Heart left ventricle (tissue), 16 donors: ENCODE measurements around the gene GNPDA1. TPM values are rescaled to one million over a fixed set of nuclear protein-coding genes. Genes with fewer than 3 reads are reported as not detected.
A peak's percentile ranks its signal among the peaks of the same experiment; 100 is the strongest.

ENCODE experiments used
- ATAC-seq, 4 donors: fragments of 200-7000 bp; cut with Tn5 transposase; one replicate each; pipeline ENCODE4 v1.9.1; 2020 to 2022; ENCODE audit warnings: moderate library complexity in 4 of 4, mild to moderate bottlenecking in 3 of 4, moderate number of reproducible peaks in 1 of 4
- DNase-seq, 5 donors: peaks; one replicate each; pipeline ENCODE4 v3.0.0-alpha.2; 2020
- H3K27ac ChIP-seq, 12 donors: fragments of 200-600 bp; sonication (generic) in 4 of 12; one replicate each; pipeline versions ENCODE4 v1.5.0 to v1.8.0; 2016 to 2022; ENCODE audit warnings: mild to moderate bottlenecking in 2 of 12
- H3K27me3 ChIP-seq, 9 donors: fragments of 200-600 bp; sonication (generic) in 2 of 9; one replicate each; pipeline versions ENCODE4 v1.5.1 to v1.8.0; 2016 to 2022; ENCODE audit warnings: mild to moderate bottlenecking in 3 of 9
- H3K36me3 ChIP-seq, 9 donors: fragments of 200-600 bp; sonication (generic) in 2 of 9; one replicate each; pipeline versions ENCODE4 v1.5.0 to v1.8.0; 2018 to 2022; ENCODE audit warnings: mild to moderate bottlenecking in 2 of 9
- H3K4me1 ChIP-seq, 12 donors: fragments of 200-600 bp; sonication (generic) in 4 of 12; one replicate each; pipeline versions ENCODE4 v1.5.0 to v1.8.0; 2016 to 2022; ENCODE audit warnings: mild to moderate bottlenecking in 3 of 12
- H3K4me3 ChIP-seq, 12 donors: fragments of 200-600 bp; sonication (generic) in 4 of 12; one replicate each; pipeline versions ENCODE4 v1.5.0 to v1.8.0; 2017 to 2022; ENCODE audit warnings: mild to moderate bottlenecking in 9 of 12, moderate library complexity in 4 of 12
- H3K9me3 ChIP-seq, 12 donors: fragments of 200-600 bp; sonication (generic) in 4 of 12; one replicate each; pipeline versions ENCODE4 v1.5.0 to v1.8.0; 2016 to 2022; ENCODE audit warnings: mild to moderate bottlenecking in 1 of 12
- CTCF ChIP-seq, 12 donors: fragments of 200-600 bp; sonication (generic) in 4 of 12; IDR thresholded peaks; one replicate each; pipeline versions ENCODE4 v1.5.0 to v1.8.0; 2018 to 2022; ENCODE audit warnings: antibody characterized with exemption in 12 of 12, mild to moderate bottlenecking in 5 of 12
- POLR2A ChIP-seq, 2 donors: fragments of 450-650 bp; IDR thresholded peaks; one replicate each; pipeline ENCODE4 v1.6.1; 2017; ENCODE audit warnings: antibody characterized with exemption in 2 of 2, mild to moderate bottlenecking in 2 of 2, moderate library complexity in 2 of 2
- WGBS, 4 donors: extraction: QIAGEN DNeasy Blood & Tissue Kit in 2 of 4; methylation state at CpG; one replicate each; pipeline versions ENCODE4 v1.1.5 to v1.1.7; 2013 to 2018; 5-methylcytosine and 5-hydroxymethylcytosine counted together
- intact Hi-C, 10 donors: fragments of 100-400 bp; cut with DNase I; formaldehyde crosslinking; loops; one replicate each; pipeline versions ENCODE4 v1.11.1 to v1.14.2; 2022
- polyA plus RNA-seq, 2 donors: library from polyadenylated mRNA; stranded (reverse); fragments of 200-250 nt; gene quantifications; one replicate each; pipeline ENCODE4 v1.2.3, GENCODE V29; 2013
- total RNA-seq, 9 donors: library from RNA; depleted of rRNA in 2 of 9; stranded (reverse); fragments of >200 nt in 2 of 9; fragmentation: NEBNext Ultra II Directional in 3 of 9; extraction: Animal tissue kit (Norgen Biotek cat#: 25700) in 3 of 9; gene quantifications; one replicate each; pipeline versions ENCODE4 v1.1.0 to v1.2.4, GENCODE V29; 2016 to 2023
- donor health status: ischemic (EF 13 %, LVEDD 7.1; RV severe dilation, severe dysfunction).
- donor health status: healthy with polysubstance abuse.
- donor health status: DM: no; HTN: yes; CAD: no.
- donor health status: DM: no; HTN: no; CAD: no.
- donor health status: ischemic (EF 25% LVEDD 6.9; RV normal size, moderate dysfunction).
- donor health status: ischemic (EF 25% LVEDD 5.7; RV mildly dilated, moderate dysfunction).
- donor health status: healthy.
- donor health status: DM: yes; HTN: yes; CAD: no.
- donor health status: ischemic (EF 35%, LVEDD 5.7; RV mildly dilated, moderate dysfunction).
- donor health status: nonischemic (EF 11% LVEDD 7.7; RV severe dilation, severe dysfunction).
- donor health status: DM: yes; HTN: yes; CAD: no.
- donor health status: PGD.
- donor health status: ischemic (EF 29% LVEDD 5.4; RV normal size, mild dysfunction).
- donor health status: nonischemic (EF 23%, LVEDD 6.1; RV moderate dilation, normal function).

GNPDA1 gene
- total and polyA plus RNA-seq, 11 donors = 13.6 to 43.0 (median 23.8) TPM

DNA sequence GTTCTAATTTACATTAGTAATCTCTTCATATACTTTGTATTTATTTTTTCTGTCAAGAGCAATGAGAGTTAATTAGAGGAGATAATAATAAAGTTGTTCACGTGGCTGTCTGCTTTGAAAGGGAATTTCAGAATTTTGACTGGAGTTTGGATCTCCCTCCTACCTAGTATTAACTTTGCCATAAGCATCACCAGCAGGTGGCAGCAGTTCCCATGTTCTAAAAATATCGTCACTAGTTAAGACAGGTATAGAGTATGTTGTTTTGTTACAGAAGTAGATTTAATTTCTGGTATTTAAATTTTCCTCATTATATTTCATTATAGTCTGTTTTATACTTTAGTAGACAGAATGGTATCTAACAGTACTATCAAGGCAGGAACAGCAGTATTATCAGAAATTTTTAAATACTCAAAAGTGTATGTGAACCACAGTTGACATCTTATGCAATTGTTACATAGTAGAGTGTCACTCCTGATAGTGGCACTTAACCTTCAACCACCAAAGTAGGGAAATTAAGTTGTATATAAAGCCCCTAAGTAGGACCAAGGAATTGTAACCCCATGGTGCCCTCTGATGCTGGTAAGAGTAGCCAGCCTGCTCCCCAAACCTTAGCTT, 20.4 kb downstream of the GNPDA1 start:
- peak in 4 of 5 donors; percentile 54 to 65 (median 65) for DNase-seq
- H3K27ac ChIP-seq = peak overlapping the region in 1 of 12 donors; percentile 11

DNA sequence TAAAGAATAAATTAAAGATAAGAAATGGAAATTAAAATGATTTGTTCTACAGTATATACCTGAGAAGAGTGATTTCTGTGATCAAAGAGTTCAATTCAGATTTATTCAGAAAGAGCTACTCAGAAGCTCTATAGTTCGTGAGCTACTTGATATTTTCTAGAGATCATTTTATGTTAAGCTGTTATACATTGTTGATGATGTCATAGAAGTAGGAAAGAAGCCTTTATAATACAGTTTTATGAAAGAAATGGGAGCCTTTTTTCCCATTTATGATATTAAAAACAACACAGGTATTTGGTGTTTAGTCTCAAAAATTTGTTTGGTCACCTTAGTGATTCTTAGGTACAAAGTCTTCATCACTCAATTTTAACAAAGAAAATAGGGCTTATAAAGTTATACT, 23.1 kb downstream of the GNPDA1 start:
- Histone ChIP-seq H3K27ac (no peak overlapping the region), H3K27me3 (no peaks in the 10 kb centered on the region), H3K4me1 (peaks cover 0 to 13% (median 6%) of the 10 kb centered on the region in 12 donors), H3K9me3 (no peaks in the 10 kb centered on the region), H3K36me3 (peaks cover 0 to 96% (median 92%) of the 10 kb centered on the region in 9 donors), H3K4me3 (no peak overlapping the region)
- DNase-seq = no peak
- ATAC-seq = no peak
- TF ChIP-seq CTCF (IDR thresholded peaks at IDR 0.05) = no peak
- no peak for TF ChIP-seq POLR2A (IDR thresholded peaks at IDR 0.05)
- intact Hi-C loops = loop anchor here (2.0 to 10.0 kb wide), 7 partner anchors 153 to 715 kb away; no protein-coding TSS in a partner anchor
- 0 to 51% (median 0%) methylated on average over 1 of the region's 1 CpG for WGBS, 4 donors

More for the DNA sequence above, 20.4 kb downstream of the GNPDA1 start:
- Histone ChIP-seq H3K4me1 (peaks cover 0 to 16% (median 6%) of the 10 kb centered on the region in 12 donors), H3K4me3 (no peak overlapping the region), H3K9me3 (no peaks in the 10 kb centered on the region), H3K36me3 (peaks cover 0 to 94% (median 78%) of the 10 kb centered on the region in 9 donors), H3K27me3 (no peaks in the 10 kb centered on the region)
- peak; percentile 59 to 78 (median 72) for ATAC-seq
- no peak for TF ChIP-seq POLR2A (IDR thresholded peaks at IDR 0.05)
- TF ChIP-seq CTCF (IDR thresholded peaks at IDR 0.05) = peak; percentile 71 to 91 (median 80)
- WGBS, 4 donors = 9 to 11% (median 11%) methylated on average over 2 of the region's 2 CpGs
- intact Hi-C loops = loop anchor here (1.0 to 10.0 kb wide), 7 partner anchors 150 to 712 kb away; no protein-coding TSS in a partner anchor

DNA sequence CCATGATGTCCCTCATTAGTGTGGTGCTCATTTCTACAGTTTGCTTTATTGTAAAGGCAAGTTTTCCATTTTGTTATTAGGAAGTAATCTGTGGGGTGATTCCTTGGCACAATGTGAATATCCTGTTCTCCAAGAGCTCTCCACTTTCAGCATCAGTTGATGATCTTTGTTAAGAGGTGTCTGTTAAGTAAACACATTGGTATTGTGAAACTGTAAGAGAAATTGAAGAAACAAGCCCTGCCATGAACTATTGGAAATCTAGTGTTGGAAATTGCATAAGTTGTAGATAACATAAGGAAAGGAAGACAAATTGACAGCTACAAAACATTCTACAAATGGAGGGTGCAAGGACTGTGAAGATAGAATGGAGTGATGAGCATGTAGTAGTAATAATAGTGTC, 26.8 kb downstream of the GNPDA1 start:
- Histone ChIP-seq H3K27ac (no peak overlapping the region), H3K9me3 (no peaks in the 10 kb centered on the region), H3K36me3 (peaks cover 0 to 100% (median 97%) of the 10 kb centered on the region in 9 donors), H3K4me3 (no peak overlapping the region), H3K27me3 (no peaks in the 10 kb centered on the region), H3K4me1 (no peaks in the 10 kb centered on the region)
- DNase-seq = no peak
- no peak for TF ChIP-seq CTCF (IDR thresholded peaks at IDR 0.05)
- TF ChIP-seq POLR2A (IDR thresholded peaks at IDR 0.05) = no peak
- ATAC-seq = no peak
- intact Hi-C loops = loop anchor here in 1 of 10 donors (10.0 kb wide), 1 partner anchor 559 kb away; no protein-coding TSS in a partner anchor

DNA sequence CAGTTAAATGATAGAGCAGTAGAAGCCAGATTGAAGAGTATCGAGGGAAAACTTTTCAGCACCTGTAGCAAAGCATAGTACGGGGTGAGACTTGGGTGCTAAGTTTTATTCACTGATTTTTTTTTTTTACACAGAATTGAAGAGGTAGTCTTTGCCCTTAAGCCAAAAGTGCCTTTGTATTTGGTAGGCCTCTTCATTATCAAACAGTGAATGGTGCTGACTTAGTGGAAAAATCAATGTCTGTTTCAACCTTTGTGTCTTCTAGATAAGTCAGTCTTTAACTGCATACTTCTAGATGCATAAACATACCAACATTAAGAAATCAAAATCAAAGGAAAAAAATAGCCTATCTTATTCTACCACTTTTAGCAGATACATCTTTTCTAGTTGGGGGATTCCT, 30.2 kb downstream of the GNPDA1 start:
- Histone ChIP-seq H3K36me3 (peaks cover 0 to 100% (median 98%) of the 10 kb centered on the region in 9 donors), H3K4me1 (peaks cover 0 to 13% (median 4%) of the 10 kb centered on the region in 12 donors), H3K4me3 (no peak overlapping the region), H3K9me3 (no peaks in the 10 kb centered on the region), H3K27ac (no peak overlapping the region), H3K27me3 (no peaks in the 10 kb centered on the region)
- DNase-seq = no peak
- intact Hi-C loops = loop anchor here in 1 of 10 donors (10.0 kb wide), 1 partner anchor 562 kb away; no protein-coding TSS in a partner anchor
- no peak for ATAC-seq
- TF ChIP-seq CTCF (IDR thresholded peaks at IDR 0.05) (no peak), POLR2A (IDR thresholded peaks at IDR 0.05) (no peak)
- whole genome bisulfite sequencing, 4 donors = 43 to 71% (median 47%) methylated on average over 2 of the region's 2 CpGs
